IMR-90 (cell line): ENCODE results near the gene DCAF5. TPM values are rescaled to one million over a fixed set of nuclear protein-coding genes. Genes with fewer than 3 reads are reported as not detected.

Experiments
- ATAC-seq: fragments of 200-7000 bp; cut with Tn5 transposase; 2 replicates; pipeline ENCODE4 v1.9.1; 2020; ENCODE audit warnings: low read depth, mild to moderate bottlenecking, moderate library complexity
- BruUV-seq: library from RNA; stranded (reverse); fragments of 400-500 nt; replicated peaks from 2 replicates; lab custom pipeline; 2021; lab: Mats Ljungman, UMichigan
- CTCF ChIA-PET: fragments of 300-600 bp; formaldehyde crosslinking; extraction: SDS; loops from one replicate; lab custom pipeline; 2021; ENCODE audit warnings: antibody characterized with exemption; lab: Yijun Ruan, JAX
- POLR2A ChIA-PET: fragments of 300-600 bp; sonication (Branson Sonifier 250); formaldehyde crosslinking; loops from one replicate; lab custom pipeline; 2022; ENCODE audit warnings: antibody characterized with exemption; ENCODE audit not compliant: unreplicated experiment; lab: Charles Lee
- DNase-seq: peaks from one replicate; pipeline ENCODE4 v3.0.0; 2013
- H2AFZ ChIP-seq: replicated peaks from 2 replicates; pipeline ENCODE3; 2013; ENCODE audit warnings: low read length, mild to moderate bottlenecking; ENCODE audit not compliant: poor library complexity
- H2AK5ac ChIP-seq: 2 replicates; pipeline ENCODE4 v1.6.1; 2013; ENCODE audit warnings: low read depth, low read length, inconsistent platforms
- H2AK9ac ChIP-seq: replicated peaks from 2 replicates; pipeline ENCODE3; 2013; ENCODE audit warnings: mild to moderate bottlenecking, low read depth, low read length, moderate library complexity; ENCODE audit not compliant: poor library complexity
- H2BK120ac ChIP-seq: 2 replicates; pipeline ENCODE4 v1.6.1; 2013; ENCODE audit warnings: low read depth, low read length, inconsistent platforms
- H2BK15ac ChIP-seq: 3 replicates; pipeline ENCODE4 v1.6.1; 2013; ENCODE audit warnings: low read depth, low read length, inconsistent platforms
- H2BK20ac ChIP-seq: 2 replicates; pipeline ENCODE4 v1.6.1; 2013; ENCODE audit warnings: low read depth, mild to moderate bottlenecking, inconsistent platforms, low read length, moderate library complexity
- H2BK5ac ChIP-seq: 2 replicates; pipeline ENCODE4 v1.6.1; 2013; ENCODE audit warnings: mild to moderate bottlenecking, low read depth, low read length, inconsistent platforms; ENCODE audit not compliant: poor library complexity, severe bottlenecking
- H3K14ac ChIP-seq: replicated peaks from 2 replicates; pipeline ENCODE4 v1.6.1; 2013; ENCODE audit warnings: low read depth, low read length, inconsistent platforms
- H3K18ac ChIP-seq: 2 replicates; pipeline ENCODE4 v1.6.1; 2013; ENCODE audit warnings: low read depth, low read length, control low read depth
- H3K23ac ChIP-seq: 2 replicates; pipeline ENCODE4 v1.6.1; 2013; ENCODE audit warnings: low read depth, low read length, inconsistent platforms
- H3K27ac ChIP-seq: 2 replicates; pipeline ENCODE4 v1.5.1; 2013; ENCODE audit warnings: mild to moderate bottlenecking, control low read depth, low read length; ENCODE audit not compliant: insufficient read depth
- H3K27me3 ChIP-seq: 2 replicates; pipeline ENCODE4 v1.6.1; 2013; ENCODE audit warnings: low read length; ENCODE audit not compliant: control insufficient read depth, insufficient read depth
- H3K36me3 ChIP-seq: 2 replicates; pipeline ENCODE4 v1.6.1; 2013; ENCODE audit warnings: low read length, mixed read lengths; ENCODE audit not compliant: control insufficient read depth, insufficient read depth
- H3K4ac ChIP-seq: 2 replicates; pipeline ENCODE4 v1.6.1; 2013; ENCODE audit warnings: low read depth, low read length, inconsistent platforms
- H3K4me1 ChIP-seq: 2 replicates; pipeline ENCODE4 v1.6.1; 2013; ENCODE audit warnings: low read length, mixed read lengths; ENCODE audit not compliant: control insufficient read depth, insufficient read depth
- H3K4me2 ChIP-seq: 2 replicates; pipeline ENCODE4 v1.6.1; 2013; ENCODE audit warnings: low read depth, mild to moderate bottlenecking, control low read depth, low read length, moderate library complexity
- H3K4me3 ChIP-seq: 2 replicates; pipeline ENCODE4 v1.5.1; 2013; ENCODE audit warnings: low read depth, mild to moderate bottlenecking, control low read depth, low read length, moderate library complexity; ENCODE audit not compliant: insufficient read depth
- H3K56ac ChIP-seq: 2 replicates; pipeline ENCODE4 v1.6.1; 2013; ENCODE audit warnings: low read length, inconsistent platforms; ENCODE audit not compliant: insufficient read depth; ENCODE audit errors: extremely low read depth
- H3K79me1 ChIP-seq, 2 experiments: 2 replicates each; pipeline ENCODE4 v1.6.1; 2013; ENCODE audit warnings: low read length in 2 of 2, inconsistent platforms in 1 of 2, low read depth in 1 of 2
- H3K9ac ChIP-seq: 2 replicates; pipeline ENCODE4 v1.6.1; 2013; ENCODE audit warnings: low read depth, low read length, control low read depth
- H3K9me1 ChIP-seq: 2 replicates; pipeline ENCODE4 v1.6.1; 2013; ENCODE audit warnings: low read length, inconsistent platforms; ENCODE audit not compliant: insufficient read depth
- H3K9me3 ChIP-seq: 2 replicates; pipeline ENCODE4 v1.6.1; 2013; ENCODE audit warnings: low read length; ENCODE audit not compliant: control insufficient read depth, insufficient read depth
- H4K20me1 ChIP-seq: 2 replicates; pipeline ENCODE4 v1.6.1; 2013; ENCODE audit warnings: low read length, inconsistent platforms; ENCODE audit not compliant: insufficient read depth
- H4K5ac ChIP-seq: 2 replicates; pipeline ENCODE4 v1.6.1; 2013; ENCODE audit warnings: mild to moderate bottlenecking, low read depth, low read length, control low read depth
- H4K8ac ChIP-seq, 2 experiments: 2 replicates each; pipeline ENCODE4 v1.6.1; 2013; ENCODE audit warnings: low read depth in 2 of 2, low read length in 2 of 2, control low read depth in 1 of 2, inconsistent platforms in 1 of 2
- H4K91ac ChIP-seq: 2 replicates; pipeline ENCODE4 v1.6.1; 2013; ENCODE audit warnings: low read depth, low read length, inconsistent platforms; ENCODE audit not compliant: insufficient read depth
- BHLHE40 ChIP-seq: fragments of 150-350 bp; IDR thresholded peaks from 2 replicates; pipeline ENCODE4 v1.6.1; 2016; ENCODE audit warnings: mild to moderate bottlenecking, low read depth, low read length
- CEBPB ChIP-seq: IDR thresholded peaks from 2 replicates; pipeline ENCODE4 v1.6.1; 2012; ENCODE audit warnings: low read depth, low read length, improper control_type of control experiment
- CTCF ChIP-seq: conservative IDR thresholded peaks from 2 replicates; pipeline ENCODE4 v1.5.1; 2012; ENCODE audit warnings: mild to moderate bottlenecking, low read depth, low read length, improper control_type of control experiment
- ELK1 ChIP-seq: fragments of 150-350 bp; IDR thresholded peaks from 2 replicates; pipeline ENCODE4 v1.6.1; 2016; ENCODE audit warnings: low read depth, mild to moderate bottlenecking, low read length, moderate library complexity, borderline replicate concordance
- FOS ChIP-seq: fragments of 150-350 bp; IDR thresholded peaks from 2 replicates; pipeline ENCODE4 v1.6.1; 2016; ENCODE audit warnings: low read depth, low read length
- MAFK ChIP-seq: IDR thresholded peaks from 2 replicates; pipeline ENCODE4 v1.6.1; 2012; ENCODE audit warnings: low read depth, low read length, improper control_type of control experiment
- MAZ ChIP-seq: IDR thresholded peaks from 2 replicates; pipeline ENCODE4 v1.6.1; 2012; ENCODE audit warnings: low read depth, mild to moderate bottlenecking, low read length, improper control_type of control experiment, moderate library complexity, borderline replicate concordance
- MXI1 ChIP-seq: IDR thresholded peaks from 2 replicates; pipeline ENCODE4 v1.6.1; 2012; ENCODE audit warnings: low read depth, mild to moderate bottlenecking, low read length, moderate library complexity, borderline replicate concordance
- NFE2L2 ChIP-seq: fragments of 150-350 bp; IDR thresholded peaks from 2 replicates; pipeline ENCODE4 v1.6.1; 2016; ENCODE audit warnings: low read depth, mild to moderate bottlenecking, low read length
- POLR2A ChIP-seq: IDR thresholded peaks from 2 replicates; pipeline ENCODE4 v1.6.1; 2012; ENCODE audit warnings: mild to moderate bottlenecking, low read depth, low read length
- RAD21 ChIP-seq: IDR thresholded peaks from 2 replicates; pipeline ENCODE4 v1.6.1; 2012; ENCODE audit warnings: low read length, improper control_type of control experiment
- RCOR1 ChIP-seq: IDR thresholded peaks from 2 replicates; pipeline ENCODE4 v1.6.1; 2012; ENCODE audit warnings: mild to moderate bottlenecking, low read length, improper control_type of control experiment; ENCODE audit not compliant: insufficient replicate concordance
- RFX5 ChIP-seq: IDR thresholded peaks from 2 replicates; pipeline ENCODE4 v1.8.0; 2012; ENCODE audit warnings: low read depth, mild to moderate bottlenecking, low read length, moderate library complexity
- SMC3 ChIP-seq: fragments of 150-350 bp; IDR thresholded peaks from 2 replicates; pipeline ENCODE4 v1.6.1; 2016; ENCODE audit warnings: low read depth, mild to moderate bottlenecking, antibody characterized with exemption, low read length, moderate library complexity
- USF2 ChIP-seq: fragments of 150-350 bp; IDR thresholded peaks from 2 replicates; pipeline ENCODE4 v1.6.1; 2017; ENCODE audit warnings: mild to moderate bottlenecking, antibody characterized with exemption, low read length, low read depth
- WGBS, 2 experiments: methylation state at CpG; one replicate each; pipeline versions ENCODE4 v1.1.5 to v1.1.7; 2013; ENCODE audit warnings: missing lambda C conversion rate in 2 of 2; ENCODE audit not compliant: insufficient read length in 1 of 2; ENCODE audit errors: extremely low coverage in 2 of 2; 5-methylcytosine and 5-hydroxymethylcytosine counted together
- dilution Hi-C: fragments of 300-500 bp; cut with HindIII; formaldehyde crosslinking; loops from one replicate; pipeline ENCODE4 v1.14.3; 2018; ENCODE audit warnings: low sequenced_read_pairs; ENCODE audit not compliant: unreplicated experiment
- in situ Hi-C: fragments of 300-500 bp; cut with MboI; formaldehyde crosslinking; loops from 3 replicates; pipeline ENCODE4 v1.14.3; 2019; ENCODE audit warnings: low sequenced_read_pairs, inconsistent platforms, mixed read lengths
- intact Hi-C: fragments of 100-400 bp; cut with micrococcal nuclease; formaldehyde crosslinking; loops from 2 replicates; pipeline ENCODE4 v1.10.0; 2022
- polyA plus RNA-seq, 3 experiments: library from polyadenylated mRNA; depleted of rRNA; stranded (reverse); fragments of >200 nt; gene quantifications; 2 replicates each; pipeline ENCODE4 v1.2.3, GENCODE V29; 2012; ENCODE audit warnings: low replicate concordance in 1 of 3
- total RNA-seq: library from RNA; depleted of rRNA; stranded (reverse); fragments of >200 nt; gene quantifications from 2 replicates; pipeline ENCODE4 v1.2.3, GENCODE V29; 2012

Gene DCAF5
- total and polyA plus RNA-seq, 2 of the 4 experiments (the other 2 are of a cell fraction) = 17.6 to 30.4 TPM

GRCh38 chr14:69046476-69046860 is 106.5 kb downstream of the DCAF5 start:
- Histone ChIP-seq H3K4me3 (no peak overlapping the region), H2BK20ac (peak overlapping the region; percentile 81), H3K18ac (peak overlapping the region; percentile 81), H2BK5ac (peak overlapping the region; percentile 80), H3K4me1 (peaks cover 46% of the 10 kb centered on the region), H3K4ac (peak overlapping the region; percentile 92), H3K27ac (peak overlapping the region; percentile 94; the same call in 1 of the 2 replicates), H4K5ac (peak overlapping the region; percentile 83), H3K79me1 (peaks cover 6 to 60% of the 10 kb centered on the region in 2 experiments; a peak in 3 of 4 replicates), H4K91ac (peak overlapping the region; percentile 76), H3K4me2 (no peak overlapping the region), H4K8ac (peak overlapping the region; percentile 29 to 90; a peak in 2 of 4 replicates), H2AK5ac (peak overlapping the region; percentile 99), H2AK9ac (peak overlapping the region; percentile 20), H2BK120ac (peak overlapping the region; percentile 92), H3K9me1 (peaks cover 51% of the 10 kb centered on the region), H3K27me3 (no peaks in the 10 kb centered on the region), H3K9ac (no peak overlapping the region; the same call in 1 of the 2 replicates), H3K36me3 (no peaks in the 10 kb centered on the region), H3K23ac (peak overlapping the region; percentile 64; the same call in 1 of the 2 replicates), H3K56ac (no peak overlapping the region), H3K14ac (peak overlapping the region; percentile 99), H2BK15ac (peak overlapping the region; percentile 91; the same call in 2 of the 3 replicates), H3K9me3 (no peaks in the 10 kb centered on the region), H4K20me1 (peaks cover 14% of the 10 kb centered on the region; the same call in 1 of the 2 replicates), H2AFZ (peak overlapping the region; percentile 24)
- BruUV-seq = no TSS peak
- dilution Hi-C loops (no loop called here), in situ Hi-C loops (no loop called here), intact Hi-C loops (loop anchor here (10.0 kb wide), 1 partner anchor 48 kb away; no protein-coding TSS in a partner anchor)
- DNase-seq (peak; percentile 77), ATAC-seq (no peak)
- no peak for TF ChIP-seq CTCF
- no peak for TF ChIP-seq MAZ
- TF ChIP-seq SMC3 = no peak
- no peak for TF ChIP-seq POLR2A
- TF ChIP-seq RFX5 = no peak
- no peak for TF ChIP-seq MAFK
- no peak for TF ChIP-seq RAD21
- no peak for TF ChIP-seq BHLHE40
- TF ChIP-seq CEBPB = no peak
- no peak for TF ChIP-seq MXI1
- no peak for TF ChIP-seq NFE2L2
- TF ChIP-seq ELK1 = no peak
- no peak for TF ChIP-seq USF2
- TF ChIP-seq FOS = no peak
- no peak for TF ChIP-seq RCOR1
- no CpG with 5 or more reads among the region's 7 CpGs for WGBS, 2 experiments
- ChIA-PET POLR2A (interaction anchor here (1.7 kb wide), 1 partner anchor 70 kb away, joined by 11 read pairs; no protein-coding TSS in a partner anchor), CTCF (interaction anchor here (0.6 to 0.9 kb wide), 2 partner anchors 53 to 184 kb away, joined by 3 to 4 read pairs; no protein-coding TSS in a partner anchor)
